Activated T-cell treated with anti-CD3 and anti-CD28 coated beads, Interleukin-2, amount 50 U/mL, for 24 hours (primary cell): ENCODE results near the gene STK10.

Source experiments
- DNase-seq: peaks from one replicate; pipeline ENCODE4 v3.0.0-alpha.2; 2020
- H3K27ac Mint-ChIP-seq: 2 replicates; pipeline ENCODE4 v1.8.0; 2020; ENCODE audit warnings: mild to moderate bottlenecking, mixed read lengths
- H3K27me3 Mint-ChIP-seq: 2 replicates; pipeline ENCODE4 v1.8.0; 2020; ENCODE audit warnings: mixed read lengths
- H3K36me3 Mint-ChIP-seq: 2 replicates; pipeline ENCODE4 v1.8.0; 2020; ENCODE audit warnings: low read depth, mixed read lengths
- H3K4me1 Mint-ChIP-seq: 2 replicates; pipeline ENCODE4 v1.8.0; 2020; ENCODE audit warnings: low read depth, mixed read lengths
- H3K4me3 Mint-ChIP-seq: 2 replicates; pipeline ENCODE4 v1.8.0; 2020; ENCODE audit warnings: mild to moderate bottlenecking, moderate library complexity, mixed read lengths
- H3K9me3 Mint-ChIP-seq: 2 replicates; pipeline ENCODE4 v1.8.0; 2020; ENCODE audit warnings: mixed read lengths

The STK10 gene

DNA sequence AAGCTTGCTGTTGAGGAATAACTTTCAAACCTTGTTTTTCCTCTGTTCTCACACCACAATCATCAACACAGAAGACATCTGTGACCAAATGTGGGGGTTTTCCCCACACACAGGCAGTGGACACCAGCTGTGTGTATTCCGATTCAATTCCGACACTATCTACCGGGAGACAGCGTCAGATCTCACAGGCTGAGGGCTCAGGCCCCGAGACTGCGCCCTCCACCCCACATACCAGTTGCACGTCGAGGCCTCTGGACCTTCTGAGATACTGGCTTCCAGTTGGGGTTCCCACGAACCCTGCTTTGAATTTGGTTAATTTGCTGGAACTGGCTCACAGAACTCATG, 41.3 kb downstream of the STK10 start:
- peaks cover 95% of the 10 kb centered on the region for H3K4me1 Mint-ChIP-seq
- no peaks in the 10 kb centered on the region for H3K9me3 Mint-ChIP-seq
- no peaks in the 10 kb centered on the region for H3K27me3 Mint-ChIP-seq
- peaks cover 62% of the 10 kb centered on the region for H3K36me3 Mint-ChIP-seq
- H3K4me3 Mint-ChIP-seq, result no peak overlapping the region
- no peak for DNase-seq
- peak overlapping the region; percentile 90 for H3K27ac Mint-ChIP-seq

DNA sequence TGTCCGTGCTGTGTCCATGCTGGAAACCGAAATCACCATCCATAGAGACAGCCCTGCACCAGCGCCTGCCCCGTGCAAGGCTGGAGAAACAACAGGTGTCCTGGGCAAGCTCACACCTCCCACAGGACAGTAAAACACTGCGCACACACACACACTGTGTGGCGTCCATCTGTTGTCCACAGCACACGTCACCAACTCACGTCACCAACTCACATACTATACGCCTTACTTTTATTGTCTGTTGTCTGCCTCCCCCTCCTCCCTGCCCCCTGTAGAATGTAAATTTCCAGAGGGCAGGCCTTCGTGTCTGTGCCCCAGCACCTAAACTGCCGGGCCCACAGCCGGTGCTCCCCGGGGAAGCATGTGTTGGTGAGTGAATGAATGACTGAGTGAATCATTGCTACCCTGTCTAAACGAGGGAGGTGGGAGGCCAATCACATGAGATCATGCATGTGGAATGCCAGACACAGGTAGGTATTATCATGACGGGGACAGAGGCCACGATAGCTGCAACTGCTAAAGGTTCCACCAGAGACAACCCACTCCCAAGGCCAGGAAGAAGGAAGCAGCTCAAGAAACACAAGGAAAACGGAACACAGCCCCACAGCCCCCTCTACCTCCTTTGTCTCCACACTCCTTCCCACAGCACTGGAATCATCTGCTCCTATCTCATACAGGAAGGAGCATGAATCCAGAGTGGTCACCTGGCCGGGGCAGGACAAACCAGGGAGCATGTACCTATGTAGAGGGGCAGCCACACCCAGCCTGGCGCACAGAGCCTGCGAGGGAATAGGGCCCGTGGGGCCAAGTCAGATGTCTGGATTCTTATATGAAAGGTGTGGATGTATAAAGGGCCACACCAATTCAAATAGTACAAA, 41.9 kb downstream of the STK10 start:
- Mint-ChIP-seq H3K27ac (peak overlapping the region; percentile 90), H3K4me3 (no peak overlapping the region), H3K27me3 (no peaks in the 10 kb centered on the region), H3K36me3 (peaks cover 62% of the 10 kb centered on the region), H3K9me3 (no peaks in the 10 kb centered on the region), H3K4me1 (peaks cover 92% of the 10 kb centered on the region)
- no peak for DNase-seq

DNA sequence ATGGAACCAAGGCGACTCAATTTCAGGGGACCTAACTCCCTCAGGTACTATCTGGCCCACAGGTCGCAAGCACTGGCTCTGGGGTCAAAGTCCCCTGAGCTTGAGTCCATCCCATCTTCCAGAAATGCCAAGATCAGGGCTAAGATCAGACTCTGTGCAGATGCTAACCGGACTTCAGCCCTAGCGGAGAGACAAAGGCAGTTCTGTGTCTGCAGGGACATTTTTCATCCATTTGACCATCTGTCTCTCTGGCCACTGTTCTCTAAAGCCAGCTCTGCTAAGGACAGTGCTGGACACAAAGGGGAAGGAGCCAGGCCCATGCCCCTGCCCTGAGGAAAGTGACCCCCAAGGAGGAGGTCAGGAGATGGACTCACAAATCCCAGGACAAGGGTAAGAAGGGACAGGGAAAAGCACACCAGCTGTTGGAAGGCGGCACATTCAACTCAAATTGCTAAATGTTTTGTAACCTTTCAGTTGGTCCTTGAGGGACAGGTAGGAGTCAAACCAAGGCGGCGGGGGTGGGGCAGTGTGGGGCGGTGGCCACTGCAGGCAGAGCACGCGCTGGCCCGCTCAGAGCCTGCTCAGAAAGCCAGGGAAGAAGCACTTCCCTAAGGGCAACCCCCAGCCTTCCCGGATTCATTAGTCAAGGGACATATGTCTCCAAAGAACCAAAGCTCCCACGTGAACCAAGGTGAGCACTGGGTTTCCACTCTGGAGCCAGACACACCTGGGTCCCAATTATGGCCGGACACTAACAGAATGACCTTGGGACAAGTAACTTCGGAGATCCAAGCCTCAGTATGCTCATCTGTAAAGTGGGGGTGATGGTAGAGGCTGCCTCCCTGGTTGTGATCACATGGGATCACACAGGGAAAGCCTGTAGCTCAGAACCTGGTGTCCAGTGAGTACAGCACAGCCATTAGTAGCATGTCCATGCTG, 42.8 kb downstream of the STK10 start:
- H3K27me3 Mint-ChIP-seq, result no peaks in the 10 kb centered on the region
- no peak overlapping the region for H3K4me3 Mint-ChIP-seq
- DNase-seq, result no peak
- H3K36me3 Mint-ChIP-seq, result peaks cover 58% of the 10 kb centered on the region
- H3K9me3 Mint-ChIP-seq, result no peaks in the 10 kb centered on the region
- peaks cover 91% of the 10 kb centered on the region for H3K4me1 Mint-ChIP-seq
- peak overlapping the region; percentile 90 for H3K27ac Mint-ChIP-seq

DNA sequence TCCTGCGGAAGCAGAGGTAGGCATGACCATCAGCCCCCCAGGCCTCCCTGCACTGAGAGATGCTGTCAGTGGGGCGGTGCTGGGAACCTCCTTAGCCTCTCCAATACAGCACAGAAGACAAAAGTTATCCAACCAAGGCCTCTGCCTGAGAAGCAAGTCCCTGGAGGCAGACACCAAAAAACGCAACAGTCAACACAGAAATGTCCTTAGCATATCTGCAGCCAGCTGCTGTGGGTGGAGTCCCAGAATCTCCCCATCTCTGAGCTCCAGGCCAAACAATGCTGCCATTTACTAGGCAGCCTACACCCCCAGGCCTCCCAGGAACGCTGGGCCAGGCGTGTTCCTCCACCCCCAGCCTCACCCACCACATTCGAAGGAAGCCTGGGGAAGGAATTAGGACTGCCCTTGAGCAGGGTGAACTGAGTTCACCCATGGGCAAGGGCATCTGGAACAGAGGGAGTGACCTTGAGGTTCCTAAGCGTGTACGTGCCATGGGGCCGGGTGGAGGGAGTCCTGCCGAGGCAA, 43.7 kb downstream of the STK10 start:
- H3K9me3 Mint-ChIP-seq, result no peaks in the 10 kb centered on the region
- H3K27me3 Mint-ChIP-seq, result no peaks in the 10 kb centered on the region
- no peak for DNase-seq
- no peak overlapping the region for H3K4me3 Mint-ChIP-seq
- peak overlapping the region; percentile 90 for H3K27ac Mint-ChIP-seq
- peaks cover 62% of the 10 kb centered on the region for H3K36me3 Mint-ChIP-seq
- peaks cover 95% of the 10 kb centered on the region for H3K4me1 Mint-ChIP-seq

DNA sequence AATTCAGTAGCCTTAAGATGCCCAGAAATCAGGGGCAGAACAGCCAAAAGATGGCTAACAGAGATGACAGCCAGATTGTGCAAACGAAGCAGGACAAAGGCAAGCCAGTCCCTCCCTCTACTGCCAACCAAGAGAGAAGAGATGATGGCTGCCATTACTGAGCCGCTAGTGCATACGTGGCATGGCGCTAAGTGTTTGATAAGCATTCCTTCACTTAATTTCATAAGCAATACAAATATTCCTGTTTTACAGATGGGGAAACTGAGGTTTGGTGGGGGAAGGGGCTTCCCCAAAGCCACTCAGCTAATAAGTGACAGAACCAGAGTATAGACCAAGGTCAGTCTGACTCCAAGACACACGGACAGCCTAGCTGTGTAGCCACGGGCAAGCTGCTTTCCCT, 44.1 kb downstream of the STK10 start:
- no peak overlapping the region for H3K4me3 Mint-ChIP-seq
- H3K36me3 Mint-ChIP-seq, result peaks cover 62% of the 10 kb centered on the region
- no peak for DNase-seq
- H3K27me3 Mint-ChIP-seq, result no peaks in the 10 kb centered on the region
- H3K27ac Mint-ChIP-seq, result peak overlapping the region; percentile 90
- H3K9me3 Mint-ChIP-seq, result no peaks in the 10 kb centered on the region
- peaks cover 94% of the 10 kb centered on the region for H3K4me1 Mint-ChIP-seq

DNA sequence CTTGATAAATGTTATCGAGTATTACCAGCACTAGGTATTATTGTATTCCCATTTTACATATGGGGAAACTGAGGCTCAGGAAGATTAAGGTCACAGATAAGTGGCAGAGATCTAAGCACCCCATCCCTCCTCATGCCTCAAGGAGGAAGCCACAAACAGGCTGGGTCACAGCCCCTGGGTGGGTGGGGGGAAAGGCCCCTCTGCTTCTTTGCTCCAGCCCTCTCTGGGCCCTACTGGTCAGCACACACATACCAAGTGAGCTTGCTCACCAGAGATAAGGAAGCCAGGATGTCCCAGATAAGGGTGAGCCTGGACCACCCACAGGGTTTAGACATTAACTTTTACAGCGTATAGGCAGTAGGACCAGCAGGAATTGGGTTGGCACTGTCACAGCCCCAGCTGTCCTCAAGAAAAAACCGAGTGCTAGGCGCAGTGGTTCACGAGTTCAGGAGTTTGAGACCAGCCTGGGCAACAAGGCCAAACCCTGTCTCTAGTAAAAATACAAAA, 45.3 kb downstream of the STK10 start:
- Mint-ChIP-seq H3K9me3 (no peaks in the 10 kb centered on the region), H3K27ac (peak overlapping the region; percentile 90)

DNA sequence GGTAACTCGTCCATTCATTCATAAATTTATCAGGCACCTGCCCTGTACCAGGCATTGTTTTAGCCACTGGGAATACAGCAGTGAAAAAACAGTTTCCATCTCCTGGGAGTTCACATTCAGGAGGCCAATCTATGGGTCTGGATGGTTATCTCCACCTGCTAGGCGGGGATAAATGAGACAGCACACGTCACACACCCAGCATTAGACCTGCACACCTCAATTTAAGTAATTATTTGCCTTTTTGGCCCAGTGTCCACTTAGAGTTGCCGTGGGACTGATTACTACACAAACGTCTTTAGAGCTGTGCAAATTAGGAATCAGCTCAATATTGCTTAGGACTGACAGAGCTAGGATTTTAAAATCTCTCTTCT, 46.1 kb downstream of the STK10 start:
- H3K4me1 Mint-ChIP-seq, result peaks cover 82% of the 10 kb centered on the region
- DNase-seq, result no peak
- peak overlapping the region; percentile 90 for H3K27ac Mint-ChIP-seq
- no peaks in the 10 kb centered on the region for H3K27me3 Mint-ChIP-seq
- H3K4me3 Mint-ChIP-seq, result no peak overlapping the region
- H3K36me3 Mint-ChIP-seq, result peaks cover 50% of the 10 kb centered on the region
- no peaks in the 10 kb centered on the region for H3K9me3 Mint-ChIP-seq

More for the DNA sequence above, 45.3 kb downstream of the STK10 start:
- Mint-ChIP-seq H3K4me3 (no peak overlapping the region), H3K27me3 (no peaks in the 10 kb centered on the region), H3K4me1 (peaks cover 85% of the 10 kb centered on the region), H3K36me3 (peaks cover 52% of the 10 kb centered on the region)
- DNase-seq, result no peak

DNA sequence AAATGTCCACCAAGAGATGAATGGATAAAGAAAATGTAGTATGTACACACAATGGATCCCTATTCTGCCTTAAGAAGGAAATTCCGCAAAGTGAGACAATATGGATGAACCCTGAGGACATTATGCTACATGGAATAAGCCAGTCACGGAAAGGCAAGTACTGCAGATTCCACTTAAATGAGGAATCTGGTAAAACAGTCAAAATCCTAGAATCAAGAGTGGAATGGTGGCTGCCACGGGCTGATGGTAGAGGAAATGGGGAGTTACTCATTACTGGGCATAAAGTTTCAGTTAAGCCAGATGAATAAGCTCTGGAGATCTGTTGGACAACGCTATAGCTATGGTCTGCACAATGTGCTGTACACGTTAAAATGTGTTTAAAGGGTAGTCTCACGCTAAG, 47.2 kb downstream of the STK10 start:
- peaks cover 75% of the 10 kb centered on the region for H3K4me1 Mint-ChIP-seq
- H3K27ac Mint-ChIP-seq, result peak overlapping the region; percentile 76
- H3K4me3 Mint-ChIP-seq, result no peak overlapping the region

DNA sequence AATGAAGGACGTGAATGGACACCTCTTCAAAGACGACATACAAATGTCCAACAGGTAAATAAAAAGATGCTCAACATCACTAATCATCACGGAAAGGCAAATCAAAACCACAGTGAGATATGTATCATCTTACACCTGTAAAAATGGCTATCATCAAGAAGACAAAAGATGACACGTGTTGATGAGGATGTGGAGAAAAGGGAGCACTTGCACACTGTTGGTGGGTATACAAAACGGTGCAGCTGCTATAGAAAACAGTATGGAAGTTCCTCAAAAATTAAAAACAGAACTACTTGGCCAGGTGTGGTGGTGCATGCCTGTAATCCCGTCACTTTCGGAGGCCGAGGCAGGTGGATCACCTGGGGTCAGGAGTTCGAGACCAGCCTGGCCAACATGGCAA, 47.9 kb downstream of the STK10 start:
- Mint-ChIP-seq H3K27me3 (no peaks in the 10 kb centered on the region), H3K27ac (peak overlapping the region; percentile 72), H3K9me3 (no peaks in the 10 kb centered on the region), H3K36me3 (peaks cover 50% of the 10 kb centered on the region), H3K4me1 (peaks cover 76% of the 10 kb centered on the region), H3K4me3 (no peak overlapping the region)
- DNase-seq, result no peak

More for the DNA sequence above, 47.2 kb downstream of the STK10 start:
- DNase-seq, result no peak
- Mint-ChIP-seq H3K27me3 (no peaks in the 10 kb centered on the region), H3K9me3 (no peaks in the 10 kb centered on the region), H3K36me3 (peaks cover 44% of the 10 kb centered on the region)

DNA sequence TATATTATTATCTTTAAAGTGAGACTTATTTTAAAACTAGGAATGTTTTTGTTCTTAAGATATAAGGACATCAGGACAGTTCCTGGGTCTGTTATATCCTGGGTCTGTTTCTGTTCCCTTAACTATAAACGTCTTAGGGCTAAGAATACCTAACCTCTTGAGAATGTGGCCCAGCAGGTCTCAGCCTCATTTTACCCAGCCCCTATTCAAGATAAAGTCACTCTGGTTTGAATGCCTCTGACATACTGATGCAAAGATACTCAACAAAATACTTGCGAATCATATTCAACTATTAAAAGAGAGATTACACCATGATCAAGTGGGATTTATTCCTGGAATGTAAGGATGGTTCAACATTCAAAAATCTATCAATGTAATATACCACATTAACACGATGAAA, 51.0 kb downstream of the STK10 start:
- Mint-ChIP-seq H3K36me3 (peaks cover 72% of the 10 kb centered on the region), H3K4me3 (no peak overlapping the region), H3K4me1 (peaks cover 75% of the 10 kb centered on the region), H3K27me3 (no peaks in the 10 kb centered on the region), H3K27ac (peak overlapping the region; percentile 50), H3K9me3 (no peaks in the 10 kb centered on the region)
- DNase-seq, result no peak

DNA sequence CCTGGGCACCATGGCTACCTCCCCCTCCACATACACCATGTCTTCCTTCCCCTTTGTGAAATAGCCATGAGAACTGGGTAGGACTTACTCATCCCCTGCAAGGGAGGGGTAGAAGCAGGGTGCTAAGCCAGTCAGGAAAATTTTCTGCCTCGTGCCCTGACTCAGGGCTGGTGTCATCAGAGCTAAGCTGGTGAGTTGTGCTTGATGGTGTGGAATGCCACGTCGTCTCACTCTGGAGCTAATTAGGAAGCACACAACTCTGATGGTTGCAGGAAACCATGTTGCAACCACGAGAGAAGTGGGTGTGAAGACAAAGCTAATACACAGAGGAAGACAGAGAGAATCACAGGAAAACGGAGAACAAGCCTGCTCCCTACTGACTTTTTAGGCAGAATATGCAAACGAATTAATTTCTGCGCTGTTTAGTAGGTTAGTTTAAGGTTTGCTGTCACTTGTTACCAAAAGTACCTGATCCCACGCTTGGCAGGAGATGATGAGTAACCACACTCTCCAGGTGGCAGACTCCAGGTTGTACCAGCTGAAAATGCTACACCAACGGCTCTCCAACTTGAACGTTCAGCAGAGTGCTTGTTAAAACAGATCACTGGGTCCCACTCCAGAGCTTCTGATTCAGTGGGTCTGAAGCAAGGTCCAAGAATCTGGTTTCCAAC, 54.5 kb downstream of the STK10 start:
- peaks cover 74% of the 10 kb centered on the region for H3K36me3 Mint-ChIP-seq

DNA sequence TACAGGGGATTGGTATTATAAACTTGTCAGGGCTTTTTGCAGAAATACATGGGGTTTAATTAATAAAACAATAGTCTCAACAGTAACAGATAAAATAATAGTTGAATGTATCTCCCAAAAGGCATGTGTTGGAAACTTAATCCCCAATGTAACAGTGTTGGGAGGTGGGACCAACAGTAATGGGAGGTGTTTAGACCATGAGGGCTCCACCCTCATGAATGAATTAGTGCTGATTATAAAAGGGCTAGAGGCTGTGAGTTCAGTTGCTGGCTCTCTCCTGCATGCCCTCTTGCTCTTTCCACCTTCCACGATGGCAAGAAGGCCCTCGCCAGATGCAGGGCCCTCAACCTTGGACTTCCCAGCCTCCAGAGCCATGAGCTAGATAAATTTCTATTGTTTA, 56.3 kb downstream of the STK10 start:
- H3K4me3 Mint-ChIP-seq, result no peak overlapping the region
- peaks cover 64% of the 10 kb centered on the region for H3K4me1 Mint-ChIP-seq
- DNase-seq, result no peak
- H3K36me3 Mint-ChIP-seq, result peaks cover 83% of the 10 kb centered on the region
- H3K27ac Mint-ChIP-seq, result peak overlapping the region; percentile 79
- H3K9me3 Mint-ChIP-seq, result no peaks in the 10 kb centered on the region
- H3K27me3 Mint-ChIP-seq, result no peaks in the 10 kb centered on the region

More for the DNA sequence above, 54.5 kb downstream of the STK10 start:
- H3K4me1 Mint-ChIP-seq, result peaks cover 70% of the 10 kb centered on the region
- H3K4me3 Mint-ChIP-seq, result peak overlapping the region; percentile 51
- DNase-seq, result peak; percentile 70
- H3K27me3 Mint-ChIP-seq, result no peaks in the 10 kb centered on the region
- H3K9me3 Mint-ChIP-seq, result no peaks in the 10 kb centered on the region
- H3K27ac Mint-ChIP-seq, result peak overlapping the region; percentile 97

DNA sequence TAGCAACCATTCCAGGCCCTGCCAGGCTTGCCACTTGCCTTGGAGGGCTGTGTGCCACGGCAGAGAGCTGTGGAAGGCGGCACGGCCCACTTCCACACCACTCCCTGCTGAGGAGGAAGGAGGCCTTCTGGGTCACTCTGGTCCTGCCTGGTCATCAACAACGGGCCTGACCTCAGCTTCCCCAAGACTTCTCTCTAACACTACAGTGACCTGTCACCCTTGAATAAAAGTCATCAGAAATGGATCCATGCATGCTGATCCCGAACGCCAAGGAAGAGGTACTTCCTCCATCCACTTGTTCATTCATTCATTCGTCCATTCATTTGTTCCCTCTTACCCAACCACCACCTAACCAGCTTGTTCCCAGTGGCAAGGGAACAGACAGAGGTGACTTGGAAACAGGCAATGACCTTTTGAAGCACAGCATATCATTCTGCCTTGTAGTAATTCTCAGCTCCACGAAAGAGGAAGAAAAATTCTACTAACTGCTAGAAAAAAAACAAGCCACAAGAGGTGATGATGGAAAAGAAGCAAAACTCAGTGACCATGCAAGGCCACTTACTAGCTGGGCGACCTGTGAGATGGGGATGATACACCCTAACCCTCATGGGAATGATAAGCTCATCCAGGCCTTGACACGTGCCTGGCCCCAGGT, 58.6 kb downstream of the STK10 start:
- peak overlapping the region; percentile 84 for H3K27ac Mint-ChIP-seq
- peaks cover 51% of the 10 kb centered on the region for H3K4me1 Mint-ChIP-seq
- peaks cover 86% of the 10 kb centered on the region for H3K36me3 Mint-ChIP-seq
- H3K27me3 Mint-ChIP-seq, result no peaks in the 10 kb centered on the region
- H3K9me3 Mint-ChIP-seq, result peaks cover 3% of the 10 kb centered on the region
- DNase-seq, result no peak
- no peak overlapping the region for H3K4me3 Mint-ChIP-seq

DNA sequence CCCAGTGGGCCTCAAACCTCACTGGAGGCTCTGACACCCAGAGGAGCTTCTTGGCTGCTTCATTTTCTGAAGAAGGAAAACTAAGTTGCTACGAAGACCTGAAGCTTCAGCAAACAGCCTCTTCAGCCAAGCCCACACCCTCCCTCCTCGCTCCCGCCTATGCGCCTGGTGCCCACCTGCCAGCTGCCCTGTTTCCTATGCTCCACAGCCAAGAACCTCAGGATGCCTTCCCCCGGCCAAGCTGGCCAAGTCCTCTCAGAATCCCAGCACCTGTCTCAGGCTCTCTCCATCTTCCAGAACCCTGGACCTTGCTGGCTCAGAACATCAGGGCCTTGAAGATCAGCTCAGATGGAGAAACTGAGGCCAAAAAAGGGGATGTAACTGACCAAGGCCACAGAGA, 60.4 kb downstream of the STK10 start:
- H3K9me3 Mint-ChIP-seq, result peaks cover 5% of the 10 kb centered on the region
- DNase-seq, result no peak
- H3K4me1 Mint-ChIP-seq, result peaks cover 46% of the 10 kb centered on the region
- peaks cover 84% of the 10 kb centered on the region for H3K36me3 Mint-ChIP-seq
- H3K4me3 Mint-ChIP-seq, result no peak overlapping the region
- H3K27me3 Mint-ChIP-seq, result no peaks in the 10 kb centered on the region
- peak overlapping the region; percentile 84 for H3K27ac Mint-ChIP-seq
